NAMALWA (cell line): ENCODE results near the gene DEPDC7.
"Not testable (repeated sequence)": the region's sequence is repeated elsewhere in the genome, so short reads cannot be mapped to it uniquely, and the experiment has no call there.

Experiments used
- DNase-seq: peaks from one replicate; pipeline ENCODE4 v3.0.0-alpha.2; 2015; ENCODE audit warnings: low spot score

DEPDC7 gene

GRCh38 chr11:33025339-33025722 is 9.7 kb downstream of the DEPDC7 start:
- no peak for DNase-seq

GRCh38 chr11:33027233-33027632 is 11.6 kb downstream of the DEPDC7 start:
- no peak for DNase-seq

GRCh38 chr11:33027846-33028536 is 12.3 kb downstream of the DEPDC7 start:
- DNase-seq = no peak

- no peak for DNase-seq
These were observed 12.8 kb downstream of the DEPDC7 start for GRCh38 chr11:33028537-33028914.

- DNase-seq = not testable (repeated sequence)
These were observed 13.5 kb downstream of the DEPDC7 start for GRCh38 chr11:33029218-33029617.

- no peak for DNase-seq
These were observed 17.8 kb downstream of the DEPDC7 start for GRCh38 chr11:33033493-33033892.

GRCh38 chr11:33035011-33035410 is 19.3 kb downstream of the DEPDC7 start:
- DNase-seq = no peak

GRCh38 chr11:33039274-33040032 is 23.8 kb downstream of the DEPDC7 start, which contains the start of gene TCP11L1:
Gene TCP11L1, plus strand, starts transcription at chr11:33039572. Its CDS starts 4,202 bp downstream, at chr11:33043774.
- peak; percentile 86 for DNase-seq

- DNase-seq = peak; percentile 66
These were observed 24.6 kb downstream of the DEPDC7 start for GRCh38 chr11:33040033-33040861.

GRCh38 chr11:33040862-33041453 is 25.3 kb downstream of the DEPDC7 start:
- peak; percentile 41 for DNase-seq

GRCh38 chr11:33043221-33043830 is 27.6 kb downstream of the DEPDC7 start:
- DNase-seq = no peak

- no peak for DNase-seq
These were observed 28.6 kb downstream of the DEPDC7 start for GRCh38 chr11:33044285-33044756.

- DNase-seq = no peak
These were observed 30.0 kb downstream of the DEPDC7 start for GRCh38 chr11:33045551-33046255.

GRCh38 chr11:33048701-33049100 is 33.0 kb downstream of the DEPDC7 start:
- DNase-seq = not testable (repeated sequence)

GRCh38 chr11:33049565-33050408 is 34.1 kb downstream of the DEPDC7 start:
- DNase-seq = not testable (repeated sequence)

GRCh38 chr11:33052231-33052630 is 36.6 kb downstream of the DEPDC7 start:
- DNase-seq = no peak

- no peak for DNase-seq
These were observed 39.7 kb downstream of the DEPDC7 start for GRCh38 chr11:33055375-33055774.

- DNase-seq = no peak
These were observed 41.6 kb downstream of the DEPDC7 start for GRCh38 chr11:33057284-33057683.

GRCh38 chr11:33059331-33060007 is 43.8 kb downstream of the DEPDC7 start:
- DNase-seq = no peak
